Tibial artery (tissue), 4 donors: Measurements from ENCODE around the gene ODC1.

ENCODE experiments used
- DNase-seq, 2 donors: peaks; one replicate each; pipeline ENCODE4 v3.0.0-alpha.2; 2019
- H3K27ac ChIP-seq, 2 donors: fragments of 200-600 bp; sonication (generic) in 1 of 2; 1 replicate in 1 of 2; 2 replicates in 1 of 2; pipeline ENCODE4 v1.5.1; 2018 to 2019; ENCODE audit warnings: mild to moderate bottlenecking in 1 of 2
- H3K27me3 ChIP-seq, 2 donors: fragments of 200-600 bp; sonication (generic) in 1 of 2; one replicate each; pipeline versions ENCODE4 v1.5.1 to v1.6.0; 2016 to 2019
- H3K36me3 ChIP-seq, 3 donors: fragments of 200-600 bp; sonication (generic) in 2 of 3; one replicate each; pipeline ENCODE4 v1.5.1; 2016 to 2019; ENCODE audit warnings: mild to moderate bottlenecking in 2 of 3
- H3K4me1 ChIP-seq, 4 donors: fragments of 200-600 bp; sonication (generic) in 2 of 4; 1 replicate in 3 of 4; 2 replicates in 1 of 4; pipeline ENCODE4 v1.5.1; 2016 to 2019
- H3K4me3 ChIP-seq, 2 donors: fragments of 200-600 bp; sonication (generic) in 1 of 2; 1 replicate in 1 of 2; 2 replicates in 1 of 2; pipeline ENCODE4 v1.5.1; 2018 to 2019; ENCODE audit warnings: mild to moderate bottlenecking in 2 of 2
- H3K9me3 ChIP-seq, 3 donors: fragments of 200-600 bp; sonication (generic) in 1 of 3; one replicate each; pipeline ENCODE4 v1.5.1; 2016 to 2019
- CTCF ChIP-seq, 2 experiments: fragments of 200-600 bp in 1 of 2; fragments of 450-650 bp in 1 of 2; IDR thresholded peaks; one replicate each; pipeline ENCODE4 v1.5.1; 2017 to 2019; ENCODE audit warnings: antibody characterized with exemption in 2 of 2, mild to moderate bottlenecking in 1 of 2, moderate library complexity in 1 of 2
- intact Hi-C: fragments of 100-400 bp; cut with DNase I; formaldehyde crosslinking; loops from one replicate; pipeline ENCODE4 v1.15.0; 2023; ENCODE audit warnings: low total_unique reads

The ODC1 gene

GRCh38 chr2:10410823-10411437, 37.2 kb downstream of the ODC1 start:
- no peak overlapping the region for H3K27ac ChIP-seq
- no peaks in the 10 kb centered on the region for H3K36me3 ChIP-seq
- intact Hi-C loops = no loop called here
- H3K9me3 ChIP-seq = no peaks in the 10 kb centered on the region
- no peak overlapping the region for H3K4me3 ChIP-seq
- TF ChIP-seq CTCF (IDR thresholded peaks at IDR 0.05) = no peak
- H3K27me3 ChIP-seq = no peaks in the 10 kb centered on the region
- DNase-seq = no peak
- peaks cover under 1 to 51% (median 42%) of the 10 kb centered on the region in 4 donors for H3K4me1 ChIP-seq

- H3K9me3 ChIP-seq = no peaks in the 10 kb centered on the region
- H3K36me3 ChIP-seq = no peaks in the 10 kb centered on the region
- intact Hi-C loops = no loop called here
- peaks cover 5 to 58% (median 48%) of the 10 kb centered on the region in 4 donors for H3K4me1 ChIP-seq
- H3K27me3 ChIP-seq = no peaks in the 10 kb centered on the region
- no peak overlapping the region for H3K27ac ChIP-seq
- TF ChIP-seq CTCF (IDR thresholded peaks at IDR 0.05) = no peak
- H3K4me3 ChIP-seq = no peak overlapping the region
- no peak for DNase-seq
Measured at GRCh38 chr2:10410001-10410822, 37.9 kb downstream of the ODC1 start.

GRCh38 chr2:10408649-10409579, 39.2 kb downstream of the ODC1 start:
- H3K9me3 ChIP-seq = no peaks in the 10 kb centered on the region
- DNase-seq = peak; percentile 52 to 83
- no peaks in the 10 kb centered on the region for H3K27me3 ChIP-seq
- H3K27ac ChIP-seq = peak overlapping the region; percentile 1 to 20
- peak; percentile 90 to 94 for TF ChIP-seq CTCF (IDR thresholded peaks at IDR 0.05)
- no peak overlapping the region for H3K4me3 ChIP-seq
- peaks cover 10 to 65% (median 55%) of the 10 kb centered on the region in 4 donors for H3K4me1 ChIP-seq
- intact Hi-C loops = loop anchor here (2.0 to 5.0 kb wide), 3 partner anchors 106 to 287 kb away; partner anchors contain the start of genes HPCAL1 and RRM2
- H3K36me3 ChIP-seq = no peaks in the 10 kb centered on the region

DNA sequence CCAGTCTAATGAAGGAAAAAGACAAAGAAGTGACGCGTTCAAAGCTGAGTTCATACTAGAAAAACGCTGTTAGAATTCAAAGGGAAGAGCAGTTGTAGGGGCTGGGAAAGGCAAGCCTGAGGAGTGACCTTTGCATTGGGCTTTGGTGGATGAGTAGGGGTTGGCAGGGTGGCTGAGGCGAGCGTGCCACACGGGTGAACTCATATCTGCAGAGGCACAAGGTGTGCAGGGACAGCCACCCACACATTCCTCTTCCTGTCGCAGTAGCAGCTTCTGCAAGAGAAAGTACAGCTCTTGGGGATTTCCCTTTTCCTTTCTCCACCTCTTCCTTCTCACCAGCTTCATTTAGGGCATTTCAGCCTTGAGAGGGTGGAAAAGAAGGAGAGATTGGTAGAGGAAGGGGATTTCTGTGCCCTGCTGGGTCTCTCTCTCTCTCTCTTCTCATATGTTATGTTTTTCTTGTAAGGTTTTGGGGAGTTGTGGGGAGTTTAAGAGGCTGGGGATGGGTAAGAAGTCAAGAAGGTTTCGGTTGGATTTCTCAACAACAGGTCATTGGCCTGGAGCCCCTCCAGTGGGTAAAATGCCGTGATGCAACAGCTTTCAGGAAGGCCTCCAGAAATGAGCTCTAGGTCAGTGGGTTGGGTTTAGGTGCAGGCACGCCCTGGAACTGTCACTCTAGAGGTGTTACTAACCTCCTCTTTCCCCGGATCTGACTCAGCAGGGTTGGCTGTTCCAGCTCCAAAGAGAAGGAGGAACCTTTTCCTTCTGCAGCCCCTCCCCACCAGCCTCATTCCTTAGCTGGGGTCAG, 40.1 kb downstream of the ODC1 start:
- H3K27me3 ChIP-seq = no peaks in the 10 kb centered on the region
- H3K27ac ChIP-seq = peak overlapping the region; percentile 20 to 25
- H3K9me3 ChIP-seq = no peaks in the 10 kb centered on the region
- no peak overlapping the region for H3K4me3 ChIP-seq
- H3K4me1 ChIP-seq = peaks cover 12 to 59% (median 51%) of the 10 kb centered on the region in 4 donors
- peak; percentile 62 to 85 for DNase-seq
- no peak for TF ChIP-seq CTCF (IDR thresholded peaks at IDR 0.05)
- no peaks in the 10 kb centered on the region for H3K36me3 ChIP-seq
- intact Hi-C loops = loop anchor here (2.0 to 5.0 kb wide), 3 partner anchors 105 to 286 kb away; partner anchors contain the start of genes HPCAL1 and RRM2
